Measurements from ENCODE around the gene ACSF3.

- TF ChIP-seq ZNF8 (CRISPR knock-in tag; IDR thresholded peaks at IDR 0.05) (no peak), RARB (CRISPR knock-in tag; IDR thresholded peaks at IDR 0.05) (no peak), GLIS3 (CRISPR knock-in tag; IDR thresholded peaks at IDR 0.05) (no peak), TSHZ2 (CRISPR knock-in tag; IDR thresholded peaks at IDR 0.05) (no peak), BACH2 (CRISPR knock-in tag; IDR thresholded peaks at IDR 0.05; ENCODE audit: borderline replicate concordance) (no peak), CSRNP3 (CRISPR knock-in tag; IDR thresholded peaks at IDR 0.05) (no peak), ARNTL (CRISPR knock-in tag; IDR thresholded peaks at IDR 0.05; ENCODE audit: borderline replicate concordance, low read depth) (no peak), ZNF565 (CRISPR knock-in tag; conservative IDR thresholded peaks at IDR 0.05; ENCODE audit: low read depth) (no peak)
Measured at GRCh38 chr16:89184677-89184932, 91.0 kb downstream of the ACSF3 start.

All from SK-N-SH treated with all-trans-retinoic acid at 6 μM for 48 hours (cell line).